Left lung (tissue), 10 donors: ENCODE measurements around the gene BST1. TPM values are rescaled to one million over a fixed set of nuclear protein-coding genes. Genes with fewer than 3 reads are reported as not detected.
"Not testable (repeated sequence)": the region's sequence is repeated elsewhere in the genome, so short reads cannot be mapped to it uniquely, and the experiment has no call there.

Source experiments
- ATAC-seq: fragments of 200-7000 bp; cut with Tn5 transposase; one replicate; pipeline ENCODE4 v1.9.1; 2020; ENCODE audit warnings: moderate library complexity
- DNase-seq, 4 donors: peaks; one replicate each; pipeline ENCODE4 v3.0.0-alpha.2; 2013 to 2020
- H3K27ac ChIP-seq, 2 donors: fragments of 200-600 bp; sonication (generic) in 1 of 2; one replicate each; pipeline versions ENCODE4 v1.5.0 to v1.8.0; 2020 to 2021
- H3K27me3 ChIP-seq, 2 donors: fragments of 200-600 bp; sonication (generic) in 1 of 2; one replicate each; pipeline versions ENCODE4 v1.5.0 to v1.8.0; 2020 to 2021
- H3K36me3 ChIP-seq, 2 donors: fragments of 200-600 bp; sonication (generic) in 1 of 2; one replicate each; pipeline versions ENCODE4 v1.5.0 to v1.8.0; 2020 to 2021
- H3K4me1 ChIP-seq, 2 donors: fragments of 200-600 bp; one replicate each; pipeline ENCODE4 v1.8.0; 2021
- H3K4me3 ChIP-seq, 2 donors: fragments of 200-600 bp; sonication (generic) in 1 of 2; one replicate each; pipeline versions ENCODE4 v1.5.0 to v1.8.0; 2020 to 2021; ENCODE audit warnings: mild to moderate bottlenecking in 1 of 2
- H3K9me3 ChIP-seq, 2 donors: fragments of 200-600 bp; sonication (generic) in 1 of 2; one replicate each; pipeline versions ENCODE4 v1.5.0 to v1.8.0; 2020 to 2021
- intact Hi-C, 2 donors: fragments of 100-400 bp; cut with DNase I; formaldehyde crosslinking; loops; one replicate each; pipeline versions ENCODE4 v1.11.2 to v1.14.2; 2022
- polyA plus RNA-seq, 6 donors: library from polyadenylated mRNA; unstranded; fragments of 120-200 nt; gene quantifications; one replicate each; pipeline ENCODE4 v1.2.1, GENCODE V29; 2013; ENCODE audit not compliant: insufficient read length in 6 of 6
- total RNA-seq, 2 donors: library from RNA; stranded (reverse); fragmentation: NEBNext Ultra II Directional; extraction: Animal tissue kit (Norgen Biotek cat#: 25700); gene quantifications; one replicate each; pipeline ENCODE4 v1.2.1, GENCODE V29; 2021
- TF ChIP-seq, protein P1 (sequence below), 2 donors: fragments of 200-600 bp; sonication (generic) in 1 of 2; IDR thresholded peaks; one replicate each; pipeline versions ENCODE4 v1.5.0 to v1.8.0; 2021; ENCODE audit warnings: antibody characterized with exemption in 2 of 2
- donor health status: DM: no; HTN: yes; CAD: no.
- donor health status: DM: no; HTN: no; CAD: no.

The BST1 gene
- total and polyA plus RNA-seq, 8 donors: 3.3 to 20.8 (median 4.2) TPM

DNA sequence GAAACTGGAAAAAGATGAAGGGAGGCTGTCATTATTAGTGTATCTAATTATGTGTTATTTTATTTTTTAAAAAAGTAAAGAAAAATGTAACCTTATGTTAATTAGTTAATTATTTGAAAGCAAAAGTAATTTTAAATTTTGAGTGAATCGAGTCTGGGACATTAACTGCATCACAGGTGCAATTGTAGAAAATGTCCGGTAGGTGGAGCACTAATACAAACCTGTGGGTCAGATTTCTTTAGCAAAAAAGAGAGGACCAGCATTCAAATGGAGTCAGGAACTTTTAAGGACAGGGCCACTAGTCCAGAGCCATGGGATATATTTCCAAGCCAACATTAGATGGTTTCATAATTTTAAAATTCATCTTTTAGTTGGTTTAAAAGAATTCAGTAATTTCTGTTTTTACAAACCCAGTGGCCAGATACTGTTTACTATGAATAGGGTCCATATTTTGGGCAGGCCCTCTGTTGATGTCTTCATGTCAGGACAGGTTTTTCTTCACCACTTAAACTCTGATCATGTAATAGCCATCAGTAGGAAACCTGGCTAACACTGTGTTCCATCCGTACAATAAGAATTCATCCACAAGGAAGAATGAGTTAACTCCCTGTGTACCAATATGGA lies 27.2 kb downstream of the BST1 start:
- peaks cover 0 to 27% of the 10 kb centered on the region in 2 donors for H3K36me3 ChIP-seq
- intact Hi-C loops: no loop called here
- no peaks in the 10 kb centered on the region for H3K27me3 ChIP-seq
- no peaks in the 10 kb centered on the region for H3K4me1 ChIP-seq
- H3K9me3 ChIP-seq: no peaks in the 10 kb centered on the region
- DNase-seq (peak in 1 of 4 donors; percentile 36), ATAC-seq (peak; percentile 94)
- TF ChIP-seq, protein P1, sequence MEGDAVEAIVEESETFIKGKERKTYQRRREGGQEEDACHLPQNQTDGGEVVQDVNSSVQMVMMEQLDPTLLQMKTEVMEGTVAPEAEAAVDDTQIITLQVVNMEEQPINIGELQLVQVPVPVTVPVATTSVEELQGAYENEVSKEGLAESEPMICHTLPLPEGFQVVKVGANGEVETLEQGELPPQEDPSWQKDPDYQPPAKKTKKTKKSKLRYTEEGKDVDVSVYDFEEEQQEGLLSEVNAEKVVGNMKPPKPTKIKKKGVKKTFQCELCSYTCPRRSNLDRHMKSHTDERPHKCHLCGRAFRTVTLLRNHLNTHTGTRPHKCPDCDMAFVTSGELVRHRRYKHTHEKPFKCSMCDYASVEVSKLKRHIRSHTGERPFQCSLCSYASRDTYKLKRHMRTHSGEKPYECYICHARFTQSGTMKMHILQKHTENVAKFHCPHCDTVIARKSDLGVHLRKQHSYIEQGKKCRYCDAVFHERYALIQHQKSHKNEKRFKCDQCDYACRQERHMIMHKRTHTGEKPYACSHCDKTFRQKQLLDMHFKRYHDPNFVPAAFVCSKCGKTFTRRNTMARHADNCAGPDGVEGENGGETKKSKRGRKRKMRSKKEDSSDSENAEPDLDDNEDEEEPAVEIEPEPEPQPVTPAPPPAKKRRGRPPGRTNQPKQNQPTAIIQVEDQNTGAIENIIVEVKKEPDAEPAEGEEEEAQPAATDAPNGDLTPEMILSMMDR (IDR thresholded peaks at IDR 0.05): peak; percentile 83 to 89
- H3K4me3 ChIP-seq: no peak overlapping the region
- no peak overlapping the region for H3K27ac ChIP-seq

DNA sequence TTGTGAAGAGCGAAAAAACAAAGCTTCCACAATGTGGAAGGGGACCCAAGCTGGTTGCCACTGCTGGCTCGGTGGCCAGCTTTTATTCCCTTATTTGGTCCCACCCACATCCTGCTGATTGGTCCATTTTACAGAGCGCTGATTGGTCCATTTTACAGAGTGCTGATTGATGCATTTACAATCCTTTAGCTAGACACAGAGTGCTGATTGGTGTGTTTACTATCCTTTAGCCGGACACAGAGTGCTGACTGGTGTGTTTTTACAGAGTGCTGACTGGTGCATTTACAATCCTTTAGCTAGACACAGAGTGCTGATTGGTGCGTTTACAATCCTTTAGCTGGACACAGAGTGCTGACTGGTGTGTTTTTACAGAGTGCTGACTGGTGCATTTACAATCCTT lies 30.2 kb downstream of the BST1 start:
- H3K27ac ChIP-seq, H3K27me3 ChIP-seq, H3K9me3 ChIP-seq, H3K4me3 ChIP-seq, ATAC-seq, H3K4me1 ChIP-seq, intact Hi-C loops, DNase-seq: not testable (repeated sequence)
- peaks cover 0 to 29% of the 10 kb centered on the region in 2 donors for H3K36me3 ChIP-seq

DNA sequence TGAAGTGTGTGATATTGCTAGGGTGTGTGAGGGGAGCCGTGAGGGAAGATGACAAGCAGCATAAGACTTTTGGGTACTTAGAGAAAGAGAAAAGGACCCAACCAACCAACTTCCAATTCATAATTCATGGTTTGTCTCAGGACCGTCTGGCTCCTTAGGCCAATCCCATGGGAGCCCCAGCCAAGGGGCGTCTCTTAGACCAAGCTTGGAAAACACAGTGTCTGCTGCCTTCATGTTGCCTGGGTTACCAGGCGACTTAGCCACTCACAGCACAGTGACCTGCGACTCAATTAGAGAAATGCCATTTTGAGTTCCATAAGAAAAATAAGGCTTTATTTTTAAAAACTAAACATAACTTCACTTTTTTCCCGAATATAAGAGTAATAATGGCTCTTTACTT lies 32.7 kb downstream of the BST1 start:
- Histone ChIP-seq H3K4me1 (no peaks in the 10 kb centered on the region), H3K36me3 (peaks cover 0 to 31% of the 10 kb centered on the region in 2 donors), H3K27me3 (no peaks in the 10 kb centered on the region), H3K27ac (no peak overlapping the region), H3K9me3 (no peaks in the 10 kb centered on the region), H3K4me3 (no peak overlapping the region)
- DNase-seq (no peak), ATAC-seq (no peak)
- TF ChIP-seq, protein P1 (IDR thresholded peaks at IDR 0.05): no peak
- intact Hi-C loops: no loop called here

DNA sequence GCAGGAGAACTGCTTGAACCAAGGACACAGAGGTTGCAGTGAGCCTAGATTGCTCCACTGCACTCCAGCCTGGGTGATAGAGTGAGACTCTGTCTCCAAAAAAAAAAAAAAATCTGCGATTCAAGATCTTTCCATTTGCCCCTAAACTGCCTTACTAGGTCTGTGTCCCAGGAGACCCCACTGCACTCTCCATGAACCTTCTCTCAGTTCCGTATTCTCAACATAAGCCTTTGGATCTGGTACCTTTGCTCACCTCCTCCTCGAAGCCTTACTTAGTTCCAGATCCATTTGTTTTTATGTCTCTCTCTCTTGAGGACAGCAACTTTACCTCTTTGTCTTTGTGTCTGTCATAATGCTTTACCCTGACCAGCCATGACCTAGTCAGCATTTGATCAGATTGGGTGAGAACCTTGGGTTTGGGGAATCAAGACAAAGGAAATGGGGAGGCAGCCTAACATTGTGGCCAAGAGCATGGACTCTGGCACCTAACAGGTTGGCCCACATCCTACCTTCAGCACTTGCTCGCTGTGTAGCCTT lies 33.7 kb downstream of the BST1 start:
- DNase-seq: no peak
- H3K4me1 ChIP-seq: no peaks in the 10 kb centered on the region
- TF ChIP-seq, protein P1 (IDR thresholded peaks at IDR 0.05): no peak
- no peak overlapping the region for H3K4me3 ChIP-seq
- ATAC-seq: no peak
- peaks cover 0 to 22% of the 10 kb centered on the region in 2 donors for H3K36me3 ChIP-seq
- peaks cover 0 to 6% of the 10 kb centered on the region in 2 donors for H3K9me3 ChIP-seq
- intact Hi-C loops: no loop called here
- H3K27ac ChIP-seq: no peak overlapping the region
- no peaks in the 10 kb centered on the region for H3K27me3 ChIP-seq

DNA sequence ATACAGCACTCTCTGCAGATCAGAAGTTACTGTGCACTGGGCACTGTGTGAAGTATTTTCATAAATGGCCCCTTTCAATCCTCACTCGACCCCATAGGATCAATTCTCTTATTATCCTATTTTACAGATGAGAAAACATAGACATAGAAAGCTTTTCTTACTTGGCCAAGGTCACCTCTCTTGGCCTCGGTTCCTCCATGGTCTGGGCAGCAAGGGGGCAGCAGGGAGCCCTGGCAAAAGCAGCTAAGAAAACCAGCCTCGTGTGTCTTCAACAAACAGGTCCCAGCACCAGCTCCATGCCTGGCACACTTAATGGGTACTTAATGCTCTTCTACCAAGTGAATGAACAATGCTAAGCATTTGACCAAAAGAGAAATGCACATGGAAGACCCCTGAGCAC lies 34.4 kb downstream of the BST1 start:
- Histone ChIP-seq H3K9me3 (peaks cover 0 to 12% of the 10 kb centered on the region in 2 donors), H3K27me3 (no peaks in the 10 kb centered on the region), H3K4me1 (no peaks in the 10 kb centered on the region), H3K36me3 (peaks cover 0 to 19% of the 10 kb centered on the region in 2 donors), H3K27ac (no peak overlapping the region), H3K4me3 (no peak overlapping the region)
- no peak for ATAC-seq
- intact Hi-C loops: no loop called here
- TF ChIP-seq, protein P1 (IDR thresholded peaks at IDR 0.05): no peak
- DNase-seq: peak in 1 of 4 donors; percentile 37
